Caki2 (cell line): ENCODE results near the gene CD151. TPM values are rescaled to one million over a fixed set of nuclear protein-coding genes. Genes with fewer than 3 reads are reported as not detected.

Experiments
- DNase-seq: peaks from one replicate; pipeline ENCODE4 v3.0.0-alpha.2; 2015; ENCODE audit warnings: low read depth
- in situ Hi-C: cut with HindIII; loops from 2 replicates; pipeline ENCODE4 v1.10.0; 2016; ENCODE audit warnings: low sequenced_read_pairs, low pct_unique_long_range_greater_than_20kb, mixed read lengths
- total RNA-seq: library from RNA; depleted of rRNA; stranded (reverse); fragments of >200 nt; shearing (Covaris generic); gene quantifications from 2 replicates; pipeline ENCODE4 v1.2.3, GENCODE V29; 2014; ENCODE audit warnings: low replicate concordance

Gene CD151
- total RNA-seq, 1 experiment from 2014 or later, result 873 TPM

GRCh38 chr11:795634-796564 is 36.9 kb upstream of the CD151 start:
- DNase-seq, result peak; percentile 72
- in situ Hi-C loops, result no loop called here

DNA sequence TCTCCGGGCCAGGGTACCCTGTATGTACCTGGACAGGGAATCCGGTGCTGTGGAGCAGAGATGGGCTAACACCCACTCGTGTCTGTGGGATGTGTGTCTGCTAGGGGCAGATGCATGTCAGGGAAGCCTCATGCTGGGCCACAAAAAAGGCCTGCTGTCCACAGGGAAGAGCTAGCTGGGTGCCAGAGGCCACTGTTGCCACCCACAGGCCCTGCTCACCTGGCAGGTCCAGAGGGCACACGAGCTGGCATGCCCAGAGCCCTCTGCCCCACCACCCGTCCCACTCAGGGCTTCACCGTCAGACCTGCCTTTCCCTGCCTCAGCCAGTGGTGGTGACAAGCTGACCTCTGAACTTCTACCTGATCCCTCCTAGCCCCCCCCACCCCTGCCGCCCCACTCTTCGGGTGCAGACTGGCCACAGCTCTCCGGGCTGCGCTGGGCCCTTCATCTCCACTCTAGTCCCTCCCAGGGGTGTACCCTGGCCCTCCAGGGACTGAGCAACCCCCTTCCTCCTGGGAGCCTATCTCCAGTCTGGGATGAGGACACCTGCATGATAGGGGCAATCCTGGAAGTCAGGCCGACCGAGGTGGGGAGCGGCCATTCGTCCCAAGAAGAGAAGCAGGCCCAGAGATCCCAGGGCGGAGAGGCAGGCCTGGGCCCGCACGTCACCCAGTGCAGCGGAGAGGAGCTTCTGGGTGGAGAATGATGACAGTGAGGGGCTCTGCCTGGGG is 36.0 kb upstream of the CD151 start:
- in situ Hi-C loops, result no loop called here
- no peak for DNase-seq

DNA sequence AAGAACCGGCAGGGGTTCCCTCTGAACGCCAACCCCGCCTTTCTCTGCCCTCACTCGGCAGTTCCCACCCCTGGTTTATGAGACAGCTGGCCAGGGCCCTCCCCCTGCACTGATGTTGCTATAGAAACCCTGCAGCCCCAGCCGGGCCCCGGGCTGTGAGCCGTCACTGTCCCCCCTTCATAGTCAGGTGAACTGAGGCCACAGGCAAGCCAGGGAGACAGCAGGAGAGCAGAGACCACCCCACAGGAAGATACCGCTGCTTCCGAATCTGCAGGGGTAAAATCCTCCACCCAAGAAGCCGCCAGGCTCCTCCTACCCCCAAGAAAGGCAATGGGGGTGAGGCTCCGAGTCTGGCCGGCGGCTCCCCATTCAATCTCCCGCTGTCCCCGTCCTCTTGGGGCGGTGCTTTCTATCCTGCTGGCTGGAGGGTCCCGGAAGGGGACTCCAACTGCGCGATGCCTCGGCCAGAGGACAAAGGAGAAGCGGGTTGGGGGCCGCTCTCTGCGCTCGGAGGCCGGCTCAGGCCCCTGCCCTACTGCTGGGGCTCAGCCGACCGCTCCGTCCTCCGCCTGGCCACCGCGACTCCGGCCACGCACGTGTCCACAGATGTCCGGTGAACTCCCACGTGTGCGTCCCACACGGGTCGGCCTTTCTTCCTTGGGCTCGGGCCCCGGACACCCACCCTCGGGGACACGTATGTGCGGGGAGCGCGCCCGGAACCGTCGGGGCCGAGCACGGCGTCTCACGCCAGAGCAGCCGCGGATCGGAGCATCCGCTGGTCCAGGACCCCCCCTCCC is 35.3 kb upstream of the CD151 start:
- in situ Hi-C loops, result no loop called here
- DNase-seq, result peak; percentile 81

DNA sequence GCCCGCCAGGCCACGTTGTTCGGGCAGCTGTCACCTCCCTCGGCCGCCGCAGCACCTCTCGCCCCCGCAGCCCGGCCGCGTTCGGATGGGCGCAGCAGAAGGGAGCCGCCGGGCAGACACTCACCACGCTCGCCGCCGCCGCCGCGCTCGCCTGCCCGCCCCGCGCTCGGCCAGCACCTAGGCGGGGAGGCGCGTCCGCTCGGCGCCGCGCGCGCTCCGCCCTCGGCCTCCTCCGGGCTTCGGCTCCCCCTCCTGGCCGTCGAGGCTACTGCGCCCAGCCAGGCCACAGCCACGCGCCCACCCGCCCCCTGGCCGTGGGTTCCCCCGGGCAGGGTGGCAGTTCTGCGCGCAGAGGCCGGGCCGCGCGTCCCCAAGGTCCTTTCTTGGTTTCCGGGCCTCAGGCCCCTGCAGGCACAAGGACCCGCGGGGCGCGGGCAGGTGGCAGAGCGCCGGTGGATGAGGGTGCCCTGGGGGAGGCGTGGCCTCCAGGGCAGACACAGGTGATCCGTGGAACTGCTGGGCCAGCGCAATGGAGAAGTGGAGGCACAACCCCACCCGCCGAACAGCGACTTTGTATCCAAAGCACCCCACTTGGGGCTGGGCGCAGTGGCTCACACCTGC is 34.5 kb upstream of the CD151 start, which contains the start of gene SLC25A22:
Gene SLC25A22, minus strand, starts transcription at position 189 of the 621 bp plus-strand sequence. CDS start 3,275 bp downstream, outside the sequence.
- DNase-seq, result peak; percentile 72
- in situ Hi-C loops, result no loop called here

DNA sequence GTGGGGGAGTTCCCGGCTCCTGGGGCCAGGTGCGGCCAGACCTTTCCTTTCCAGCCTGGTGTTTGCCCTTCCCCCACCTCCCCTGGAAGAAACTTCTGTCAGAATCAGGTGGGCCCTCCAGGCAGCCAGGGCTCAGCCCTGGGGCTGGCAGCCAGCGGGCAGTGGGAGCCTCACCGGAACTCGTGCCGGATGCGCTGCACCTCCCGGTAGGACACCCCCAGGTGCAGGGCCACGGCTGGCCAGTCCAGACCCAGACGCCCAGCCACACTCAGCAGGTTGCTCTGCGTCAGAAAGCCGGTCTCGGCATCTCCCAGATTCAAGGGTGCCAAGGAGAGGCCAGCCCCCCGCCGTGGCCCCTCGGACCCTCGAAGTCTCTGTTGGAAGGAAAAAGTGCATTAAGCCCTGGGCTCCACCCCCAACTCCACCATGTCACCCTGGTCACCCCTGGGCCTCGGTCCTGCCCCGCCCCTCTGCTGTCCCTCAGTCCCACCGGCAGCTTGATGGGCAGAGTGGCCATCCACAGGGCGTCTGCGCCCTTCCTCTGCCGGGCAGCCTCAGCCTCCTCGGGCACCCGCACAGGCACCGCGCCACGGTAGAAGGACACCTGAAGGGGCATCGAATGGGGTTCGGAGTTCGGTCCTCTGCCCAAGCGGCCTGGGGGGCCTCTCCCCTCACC is 33.0 kb upstream of the CD151 start:
- no peak for DNase-seq

GRCh38 chr11:800473-800872 is 32.3 kb upstream of the CD151 start:
- in situ Hi-C loops, result no loop called here
- DNase-seq, result no peak

More for the DNA sequence above, 33.0 kb upstream of the CD151 start:
- in situ Hi-C loops, result no loop called here

DNA sequence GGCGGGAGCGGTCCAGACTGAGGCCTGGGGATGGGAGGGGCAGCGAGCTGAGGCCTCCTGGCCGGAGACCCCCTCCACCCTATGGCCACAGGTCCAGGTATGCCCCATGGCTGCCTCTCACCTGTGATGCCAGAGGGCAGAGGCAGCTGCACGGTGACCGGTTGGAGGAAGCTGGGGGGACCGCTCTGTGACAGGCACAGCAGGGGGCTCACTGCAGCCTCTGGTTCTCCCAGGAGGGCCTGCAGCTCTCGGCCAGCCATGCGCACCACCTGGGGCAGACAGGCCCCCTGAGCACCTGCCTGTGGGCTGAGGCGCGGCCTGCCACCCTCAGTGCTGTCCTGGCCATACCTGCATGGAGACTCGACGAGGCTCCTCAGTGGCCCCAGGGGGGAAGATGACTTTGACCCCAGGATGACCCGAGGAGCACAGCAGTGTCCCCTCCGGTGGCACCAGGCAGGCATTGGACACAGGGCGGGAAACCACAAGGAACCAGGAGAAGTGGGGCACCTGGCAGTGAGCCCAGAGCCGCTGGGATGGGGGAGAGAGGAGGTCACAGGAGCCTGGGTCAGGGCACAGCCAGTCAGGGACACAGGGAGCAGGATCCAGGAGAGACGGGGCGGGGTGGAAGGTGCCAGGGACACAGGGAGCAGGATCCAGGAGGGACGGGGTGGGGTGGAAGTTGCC is 31.5 kb upstream of the CD151 start:
- DNase-seq, result no peak
- in situ Hi-C loops, result no loop called here

- in situ Hi-C loops, result no loop called here
- DNase-seq, result no peak
Observed at GRCh38 chr11:802018-802617, 30.6 kb upstream of the CD151 start.

DNA sequence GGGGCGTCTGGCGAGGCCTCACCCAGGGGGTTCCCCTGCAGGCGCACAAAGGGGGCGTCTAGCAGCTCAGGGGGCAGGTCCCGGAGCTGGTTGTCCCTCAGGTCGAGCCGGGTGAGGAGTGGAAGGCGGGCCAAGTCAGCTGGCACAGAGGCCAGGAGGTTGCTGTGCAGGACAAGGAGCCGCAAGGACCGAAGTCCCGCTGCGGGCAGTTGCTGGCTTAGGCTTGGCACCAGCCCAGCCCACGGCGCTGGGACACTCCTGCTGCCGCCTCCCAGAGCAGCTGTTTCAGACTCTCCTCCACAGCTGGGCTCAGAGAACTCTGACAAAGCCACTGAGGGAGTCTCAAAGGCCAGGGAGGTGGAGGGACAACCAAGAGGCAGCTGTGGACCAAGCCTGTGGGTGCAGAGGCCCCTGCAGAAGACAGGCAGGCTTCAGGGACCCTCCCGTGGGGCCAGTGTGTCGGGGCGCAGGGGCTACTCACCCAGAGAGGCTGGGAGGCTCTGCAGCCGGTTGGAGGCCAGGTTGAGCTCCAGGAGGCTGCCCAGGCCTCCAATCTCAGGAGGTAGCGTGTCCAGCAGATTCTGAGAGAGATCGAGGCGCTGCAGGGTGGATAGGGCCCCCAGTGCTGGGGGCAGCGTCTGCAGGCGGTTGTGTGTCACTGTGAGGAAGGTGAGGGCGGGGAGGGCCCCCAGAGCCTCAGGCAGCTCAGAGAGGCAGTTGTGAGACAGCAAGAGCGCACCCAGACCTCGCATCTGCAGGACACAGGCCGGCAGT is 29.9 kb upstream of the CD151 start:
- in situ Hi-C loops, result no loop called here
- no peak for DNase-seq

DNA sequence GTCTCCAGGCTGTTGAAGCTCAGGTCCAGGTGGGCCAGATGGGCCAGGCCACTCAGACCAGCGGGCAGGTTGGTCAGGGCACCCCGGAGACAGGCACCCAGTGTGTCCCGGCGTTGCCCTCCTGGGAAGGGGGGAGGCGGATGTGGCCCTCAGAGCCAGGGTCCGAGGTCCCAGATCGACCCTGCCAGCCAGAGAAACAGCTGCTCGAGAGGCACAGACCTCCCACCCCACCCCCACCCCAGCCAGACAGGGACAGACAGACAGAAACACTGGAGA is 29.3 kb upstream of the CD151 start:
- no peak for DNase-seq
- in situ Hi-C loops, result no loop called here

DNA sequence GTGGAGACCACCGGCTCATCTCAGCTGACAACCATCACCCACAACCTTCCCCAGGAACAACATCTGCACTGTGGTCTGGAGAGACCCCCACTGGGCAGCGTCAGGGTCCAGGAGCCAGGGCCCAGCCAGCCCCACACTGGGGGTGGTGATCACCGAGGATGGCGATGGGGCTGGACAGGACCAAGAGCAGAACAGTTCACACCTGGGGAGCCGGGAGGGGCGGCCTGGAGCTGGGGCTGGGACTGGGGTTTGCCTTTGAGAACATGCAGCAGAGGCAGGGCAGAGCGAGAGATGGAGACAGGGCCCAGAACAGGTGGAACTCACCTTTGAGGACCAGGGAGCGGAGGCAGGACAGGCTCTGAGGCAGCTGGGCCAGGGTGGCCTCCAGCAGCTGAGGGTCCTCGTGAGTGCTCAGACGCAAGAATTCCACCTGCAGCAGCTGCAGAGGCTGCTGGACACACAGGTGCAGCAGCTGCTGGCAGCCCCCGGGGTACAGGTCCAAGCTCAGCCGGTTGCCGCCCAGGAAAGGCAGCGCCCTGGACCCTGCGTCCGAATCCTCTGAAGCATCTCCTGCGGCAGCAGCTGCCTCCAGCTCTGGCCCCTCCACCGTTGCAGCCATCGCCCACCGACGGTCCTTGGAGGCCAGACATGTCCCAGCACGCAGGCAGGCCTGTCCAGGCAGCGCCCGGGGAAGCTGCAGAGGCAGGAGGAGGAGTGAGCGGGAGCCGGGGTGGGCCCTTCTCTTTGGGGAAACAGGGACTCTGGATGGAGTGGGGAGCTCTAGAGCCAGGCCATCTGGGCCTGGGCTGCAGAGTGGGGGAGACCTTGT is 28.8 kb upstream of the CD151 start:
- in situ Hi-C loops, result no loop called here
- DNase-seq, result no peak

- DNase-seq, result no peak
- in situ Hi-C loops, result no loop called here
Observed at GRCh38 chr11:804599-804964, 28.2 kb upstream of the CD151 start.

- in situ Hi-C loops, result no loop called here
- DNase-seq, result no peak
Observed at GRCh38 chr11:808427-809286, 24.1 kb upstream of the CD151 start.

GRCh38 chr11:809287-810039 is 23.3 kb upstream of the CD151 start, which contains the start of gene RPLP2:
RPLP2 (plus strand) TSS chr11:809967; CDS start chr11:810235, 268 bp downstream.
- DNase-seq, result peak; percentile 97
- in situ Hi-C loops, result no loop called here
